Measurements from ENCODE around the gene ARID5B.
"Not testable (repeated sequence)": the region's sequence is repeated elsewhere in the genome, so short reads cannot be mapped to it uniquely, and the experiment has no call there.

The ARID5B gene

DNA sequence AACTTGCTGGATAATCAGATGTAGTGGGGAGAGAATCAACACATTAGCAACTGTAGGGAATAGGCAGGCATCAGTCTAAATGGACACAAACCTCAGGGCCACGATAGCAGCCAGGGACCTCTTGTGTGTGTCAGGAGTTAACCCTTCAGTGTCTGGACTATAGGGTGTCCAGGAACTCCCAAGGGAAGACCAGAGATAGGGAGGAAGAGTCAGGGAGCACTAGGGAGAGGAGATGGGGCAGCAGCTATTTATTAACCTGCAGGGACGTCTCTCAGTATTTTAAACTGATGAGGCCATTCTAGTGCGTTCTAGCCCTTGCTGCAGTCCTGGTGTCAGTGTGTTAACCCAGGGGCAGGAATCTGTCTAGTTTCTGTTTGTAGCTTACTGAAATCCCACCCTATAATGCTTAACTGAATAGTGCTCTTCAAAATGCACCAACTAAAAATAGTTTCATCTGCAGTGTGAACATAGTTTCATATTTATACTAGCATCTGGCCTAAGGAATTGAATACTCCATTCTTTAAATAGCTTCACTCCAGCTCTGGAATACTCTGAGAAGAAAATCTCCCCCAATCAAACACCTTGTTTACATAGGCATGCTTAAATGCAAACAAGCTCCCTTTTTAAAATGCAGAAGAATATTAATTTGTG lies 62.7 kb downstream of the ARID5B start:
- DNase-seq: no peak

DNA sequence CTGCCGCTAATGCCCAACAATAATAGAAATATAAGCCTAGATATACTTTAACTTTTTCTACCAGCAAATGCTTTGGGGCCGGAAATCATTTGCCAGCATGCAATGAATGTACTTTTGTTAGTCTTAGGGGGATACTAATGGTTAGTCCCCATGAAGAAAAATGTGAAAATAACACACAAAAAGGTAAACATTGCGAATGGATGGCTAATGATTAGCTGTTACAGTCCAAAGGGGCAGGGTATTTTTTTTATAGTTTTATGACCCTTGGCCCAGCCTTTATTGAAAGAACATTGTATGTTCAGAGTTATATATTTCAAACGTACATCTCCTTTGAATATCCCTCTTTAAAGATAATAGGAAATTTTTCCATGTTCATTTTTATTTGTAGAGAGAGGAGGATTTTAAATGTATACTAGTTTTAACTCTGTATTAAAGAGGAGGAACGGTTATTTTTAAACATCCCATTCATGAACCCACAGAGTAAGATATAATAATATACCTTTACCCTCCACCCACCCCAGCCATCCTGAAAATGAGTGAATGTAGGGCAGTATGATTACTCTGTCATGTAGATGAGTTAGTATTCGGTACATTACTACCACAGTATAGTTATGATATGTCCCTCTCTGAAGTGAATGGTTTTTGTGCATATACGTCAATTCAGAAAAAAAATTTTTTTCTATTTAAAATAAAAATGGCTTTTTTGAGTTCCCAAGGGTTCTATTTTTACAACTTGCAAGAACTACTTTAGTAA lies 63.6 kb downstream of the ARID5B start:
- no peak for DNase-seq

More for the DNA sequence above, 62.7 kb downstream of the ARID5B start:
- TF ChIP-seq POLR2A (IDR thresholded peaks at IDR 0.05; ENCODE audit: low read length): no peak

DNA sequence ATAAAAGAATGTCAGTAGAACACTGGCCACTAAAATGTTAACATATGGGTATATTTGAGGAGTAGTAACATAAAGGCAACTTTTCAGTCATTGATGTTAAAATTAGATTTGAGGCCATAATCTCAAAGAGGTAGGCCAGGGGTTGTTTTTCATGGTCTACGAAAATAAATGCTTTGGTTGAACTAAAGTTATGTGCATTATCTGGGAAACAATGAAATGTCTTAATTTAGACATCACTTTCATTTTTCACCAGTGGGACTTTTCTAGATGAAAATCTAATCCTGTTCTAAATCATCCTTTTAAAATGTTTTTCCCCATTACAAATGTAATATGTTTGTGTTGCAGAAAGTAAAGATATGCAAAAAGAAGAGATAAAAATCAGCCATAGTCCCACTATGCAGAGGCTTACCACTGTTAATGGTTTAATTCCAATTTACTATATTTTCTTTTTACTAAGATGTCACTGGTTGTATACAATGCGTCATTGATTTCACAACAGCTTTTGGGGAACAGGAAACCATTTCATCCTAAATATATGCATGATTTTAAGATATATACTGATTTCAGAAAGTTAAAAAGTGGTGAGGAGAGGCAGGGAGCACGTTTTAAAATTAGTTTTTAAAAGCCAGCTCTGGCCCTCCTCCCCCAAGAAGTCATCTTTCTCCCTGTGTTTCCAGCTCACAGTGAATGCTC lies 64.3 kb downstream of the ARID5B start:
- DNase-seq: no peak
- no peak for TF ChIP-seq GATA1 (IDR thresholded peaks at IDR 0.05; ENCODE audit: low read depth, low read length)
- TF ChIP-seq POLR2A (IDR thresholded peaks at IDR 0.05; ENCODE audit: low read length): no peak

More for the DNA sequence above, 63.6 kb downstream of the ARID5B start:
- TF ChIP-seq POLR2A (IDR thresholded peaks at IDR 0.05; ENCODE audit: low read length) (no peak), GATA1 (IDR thresholded peaks at IDR 0.05; ENCODE audit: low read depth, low read length) (no peak)

DNA sequence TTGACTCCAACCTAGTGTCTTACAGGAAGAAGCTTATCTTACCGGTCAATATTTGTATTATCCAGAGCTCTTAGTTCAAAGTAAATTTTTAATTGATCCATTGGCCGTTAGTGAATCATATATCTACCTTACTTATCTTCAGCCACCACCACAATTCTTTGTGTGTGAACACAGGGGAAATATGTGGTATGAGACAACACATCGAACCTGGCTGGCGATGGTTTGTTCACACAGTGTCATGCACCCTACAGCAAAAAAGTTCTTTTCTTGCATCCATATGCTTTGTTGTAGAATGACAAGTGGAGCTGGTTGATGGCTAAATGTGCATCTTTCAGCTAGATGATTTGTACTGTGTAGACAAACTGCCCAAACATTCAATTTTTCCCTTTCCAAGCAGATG lies 65.8 kb downstream of the ARID5B start:
- no peak for TF ChIP-seq POLR2A (IDR thresholded peaks at IDR 0.05; ENCODE audit: low read length)
- no peak for TF ChIP-seq GATA1 (IDR thresholded peaks at IDR 0.05; ENCODE audit: low read depth, low read length)
- DNase-seq: no peak

DNA sequence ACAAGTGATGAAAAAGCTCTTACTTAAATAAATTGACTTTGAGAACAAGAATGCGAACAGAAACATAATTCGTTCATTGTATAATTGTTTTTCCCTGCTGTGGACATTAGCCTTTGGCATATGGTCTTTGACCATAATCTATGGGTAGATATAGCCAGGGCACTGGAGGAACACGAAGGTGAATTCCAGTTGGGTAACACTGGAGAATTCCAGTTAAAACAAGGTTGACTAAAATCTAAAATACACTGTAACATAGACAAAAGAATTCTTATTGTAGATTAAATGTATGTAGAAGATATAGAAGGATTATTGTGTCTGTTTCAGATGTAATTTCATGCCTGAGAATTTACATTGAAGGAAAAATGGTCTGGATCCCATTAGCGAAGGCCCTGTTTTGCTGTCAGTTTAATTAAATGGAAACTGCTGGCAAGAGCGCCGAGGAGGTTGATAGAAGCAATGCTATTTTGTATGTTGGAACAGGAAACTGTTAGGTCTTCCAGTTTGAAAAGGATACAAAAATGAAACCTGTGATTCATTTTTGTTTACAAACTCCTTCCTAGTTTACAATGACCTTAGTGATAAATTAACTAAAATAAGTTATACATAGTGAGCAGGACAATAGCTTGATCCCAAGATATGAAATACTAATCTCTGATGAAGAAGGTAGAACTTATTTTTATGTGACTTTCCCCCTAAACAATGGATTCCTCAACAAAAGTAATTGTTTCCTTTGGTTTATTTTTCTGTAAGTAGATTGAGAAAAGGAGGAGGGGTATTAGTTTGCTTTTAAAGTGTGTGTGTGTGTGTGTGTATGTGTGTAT lies 68.9 kb downstream of the ARID5B start:
- no peak for TF ChIP-seq POLR2A (IDR thresholded peaks at IDR 0.05; ENCODE audit: low read length)
- TF ChIP-seq GATA1 (IDR thresholded peaks at IDR 0.05; ENCODE audit: low read depth, low read length): no peak
- DNase-seq: no peak

DNA sequence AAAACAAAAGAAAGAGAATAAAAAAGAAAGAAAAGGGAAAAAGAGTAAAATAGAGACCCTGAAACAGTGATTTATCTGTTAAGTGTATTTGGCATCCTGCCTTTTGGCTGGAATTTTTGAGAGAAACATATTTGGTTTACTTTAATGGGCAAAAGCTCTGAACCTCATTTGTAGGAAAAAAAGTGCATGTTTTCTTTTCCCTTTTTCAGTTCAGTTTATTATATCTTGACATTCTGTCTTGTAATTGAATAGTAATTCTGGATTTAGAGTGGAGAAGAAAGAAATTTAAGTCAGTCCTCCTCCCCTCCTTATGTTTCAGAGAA lies 69.5 kb downstream of the ARID5B start:
- DNase-seq: no peak
- no peak for TF ChIP-seq GATA1 (IDR thresholded peaks at IDR 0.05; ENCODE audit: low read depth, low read length)
- TF ChIP-seq POLR2A (IDR thresholded peaks at IDR 0.05; ENCODE audit: low read length): no peak

DNA sequence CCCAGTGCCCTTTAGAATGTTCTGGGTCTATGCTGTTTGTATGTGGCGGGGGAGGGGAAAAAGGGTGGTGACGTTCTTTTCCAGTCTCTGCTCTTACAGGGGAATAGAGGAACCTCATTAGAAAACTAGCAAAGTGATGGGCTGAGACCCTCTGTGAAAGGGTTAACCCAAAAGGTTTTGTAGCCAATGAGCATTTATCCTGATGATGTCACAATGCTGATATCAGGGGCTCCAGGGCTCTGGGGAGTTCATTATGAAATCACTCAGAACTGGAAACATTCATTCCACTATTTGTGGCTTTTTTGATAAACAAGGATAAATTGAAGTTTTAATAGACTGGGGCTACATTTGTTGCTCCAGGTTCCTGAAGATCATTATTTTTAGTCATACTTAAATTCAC lies 71.7 kb downstream of the ARID5B start:
- TF ChIP-seq GATA1 (IDR thresholded peaks at IDR 0.05; ENCODE audit: low read depth, low read length) (no peak), POLR2A (IDR thresholded peaks at IDR 0.05; ENCODE audit: low read length) (no peak)
- no peak for DNase-seq

DNA sequence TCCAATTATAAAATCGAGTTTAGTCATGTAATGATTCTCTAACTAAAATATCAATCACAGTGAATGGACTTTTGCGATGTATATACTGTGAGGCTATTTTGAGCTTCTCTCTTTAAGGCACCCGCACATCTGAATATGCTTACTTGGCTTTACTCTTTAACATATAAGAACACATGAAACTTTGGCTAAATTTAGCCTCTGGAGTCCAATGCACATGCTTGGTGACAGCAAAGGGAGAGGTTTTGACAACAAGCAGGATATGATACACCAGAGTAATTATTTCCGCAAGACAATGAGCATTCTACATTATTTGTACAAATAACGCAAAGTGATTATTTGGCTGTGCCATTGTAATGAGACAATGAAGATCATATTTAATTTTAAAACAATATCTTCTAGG lies 72.4 kb downstream of the ARID5B start:
- TF ChIP-seq GATA1 (IDR thresholded peaks at IDR 0.05; ENCODE audit: low read depth, low read length) (no peak), POLR2A (IDR thresholded peaks at IDR 0.05; ENCODE audit: low read length) (no peak)

DNA sequence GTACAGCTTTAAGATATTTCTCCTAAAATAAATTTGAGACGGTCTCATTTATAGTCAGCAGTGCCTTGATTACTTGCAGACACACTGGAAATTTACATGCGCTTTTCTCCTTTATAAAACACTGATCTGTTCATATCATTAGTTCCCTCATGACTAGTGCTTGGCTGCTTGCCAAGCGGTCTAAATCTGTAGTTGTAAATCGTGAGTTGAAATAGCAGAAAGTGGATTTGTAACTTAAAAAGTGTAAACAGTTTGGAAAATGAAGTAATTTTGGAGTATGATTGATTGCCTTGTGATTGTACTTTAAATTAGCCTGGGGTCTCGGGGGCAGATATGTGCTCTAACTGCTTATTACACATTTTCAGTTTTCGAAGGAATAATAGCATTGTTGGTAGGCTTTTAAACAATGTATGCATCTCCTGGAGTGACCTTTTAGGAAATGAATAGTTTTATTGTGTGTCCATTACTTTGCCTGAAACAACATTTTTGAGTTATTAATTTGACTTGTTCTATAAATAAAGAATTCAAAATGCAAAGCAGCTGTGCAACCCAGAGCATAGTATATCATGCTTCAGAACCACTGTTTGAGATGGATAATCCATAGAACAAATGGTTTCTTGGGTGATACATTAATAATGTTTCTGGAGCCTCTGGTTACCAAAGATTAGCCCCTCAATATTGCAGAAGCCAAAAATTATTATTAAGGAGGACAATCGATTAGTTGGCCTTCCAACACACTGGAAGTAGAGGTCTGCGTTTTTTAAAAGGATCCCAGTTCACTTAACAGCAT lies 73.3 kb downstream of the ARID5B start:
- TF ChIP-seq GATA1 (IDR thresholded peaks at IDR 0.05; ENCODE audit: low read depth, low read length) (no peak), POLR2A (IDR thresholded peaks at IDR 0.05; ENCODE audit: low read length) (no peak)
- peak; percentile 3 to 20 for DNase-seq

More for the DNA sequence above, 72.4 kb downstream of the ARID5B start:
- no peak for DNase-seq

DNA sequence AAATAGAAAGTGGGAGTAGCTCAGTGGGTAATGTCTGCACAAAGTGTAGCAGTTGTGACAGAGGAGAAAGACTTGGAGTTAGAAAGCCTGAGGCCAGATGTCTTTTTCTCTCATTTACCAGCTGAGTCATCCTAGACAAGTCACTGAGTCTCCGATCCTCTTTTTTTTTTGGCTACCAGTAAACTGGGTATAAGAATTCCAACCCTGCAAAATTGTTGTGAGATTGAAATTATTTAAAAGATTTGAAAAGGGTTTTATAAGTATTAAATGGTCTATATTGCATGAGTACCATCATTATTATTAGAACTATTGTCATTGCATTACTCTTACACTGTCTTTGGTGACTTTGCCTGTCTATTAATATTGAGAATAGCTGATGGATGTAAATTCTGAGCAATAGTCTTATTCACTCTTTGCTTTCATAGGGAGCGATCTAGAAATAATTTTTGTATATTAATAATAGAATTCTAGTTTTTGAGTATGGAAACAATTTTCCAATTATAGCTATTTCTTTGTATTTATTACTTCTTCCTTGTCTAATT lies 74.0 kb downstream of the ARID5B start:
- DNase-seq: no peak

DNA sequence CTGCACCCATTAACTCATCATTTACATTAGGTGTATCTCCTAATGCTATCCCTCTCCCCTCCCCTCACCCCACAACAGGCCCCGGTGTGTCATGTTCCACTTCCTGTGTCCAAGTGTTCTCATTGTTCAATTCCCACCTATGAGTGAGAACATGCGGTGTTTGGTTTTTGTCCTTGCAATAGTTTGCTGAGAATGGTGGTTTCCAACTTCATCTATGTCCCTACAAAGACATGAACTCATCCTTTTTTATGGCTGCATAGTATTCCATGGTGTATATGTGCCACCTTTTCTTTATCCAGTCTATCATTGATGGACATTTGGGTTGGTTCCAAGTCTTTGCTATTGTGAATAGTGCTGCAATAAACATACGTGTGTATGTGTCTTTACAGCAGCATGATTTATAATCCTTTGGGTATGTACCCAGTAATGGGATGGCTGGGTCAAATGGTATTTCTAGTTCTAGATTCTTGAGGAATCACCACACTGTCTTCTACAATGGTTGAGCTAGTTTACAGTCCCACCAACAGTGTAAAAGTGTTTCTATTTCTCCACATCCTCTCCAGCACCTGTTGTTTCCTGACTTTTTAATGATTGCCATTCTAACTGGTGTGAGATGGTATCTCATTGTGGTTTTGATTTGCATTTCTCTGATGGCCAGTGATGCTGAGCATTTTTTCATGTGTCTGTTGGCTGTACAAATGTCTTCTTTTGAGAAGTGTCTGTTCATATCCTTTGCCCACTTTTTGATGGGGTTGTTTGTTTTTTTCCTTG lies 75.6 kb downstream of the ARID5B start:
- DNase-seq: not testable (repeated sequence)

More for the DNA sequence above, 74.0 kb downstream of the ARID5B start:
- TF ChIP-seq GATA1 (IDR thresholded peaks at IDR 0.05; ENCODE audit: low read depth, low read length) (no peak), POLR2A (IDR thresholded peaks at IDR 0.05; ENCODE audit: low read length) (no peak)

DNA sequence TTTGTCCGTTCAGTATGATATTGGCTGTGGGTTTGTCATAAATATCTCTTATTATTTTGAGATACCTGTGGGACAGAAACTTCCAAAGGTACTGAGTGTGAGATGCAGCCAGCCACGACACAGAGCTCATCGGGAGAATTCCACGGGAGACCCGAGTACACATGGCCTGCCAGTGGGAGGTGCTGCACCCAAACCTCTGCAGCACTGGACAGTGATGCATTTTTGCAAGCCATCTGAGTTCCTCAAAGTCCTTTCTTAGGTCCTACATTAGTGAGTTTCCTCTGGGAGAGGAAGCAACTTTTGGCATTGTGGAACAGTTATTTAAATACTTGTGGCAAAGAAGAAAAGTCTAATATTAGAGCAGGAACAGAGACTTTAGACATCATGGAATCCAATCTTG lies 77.5 kb downstream of the ARID5B start:
- TF ChIP-seq GATA1 (IDR thresholded peaks at IDR 0.05; ENCODE audit: low read depth, low read length): no peak
- no peak for TF ChIP-seq POLR2A (IDR thresholded peaks at IDR 0.05; ENCODE audit: low read length)
- DNase-seq: no peak
